ENCODE data around the gene KIF12.

KIF12 gene

DNA sequence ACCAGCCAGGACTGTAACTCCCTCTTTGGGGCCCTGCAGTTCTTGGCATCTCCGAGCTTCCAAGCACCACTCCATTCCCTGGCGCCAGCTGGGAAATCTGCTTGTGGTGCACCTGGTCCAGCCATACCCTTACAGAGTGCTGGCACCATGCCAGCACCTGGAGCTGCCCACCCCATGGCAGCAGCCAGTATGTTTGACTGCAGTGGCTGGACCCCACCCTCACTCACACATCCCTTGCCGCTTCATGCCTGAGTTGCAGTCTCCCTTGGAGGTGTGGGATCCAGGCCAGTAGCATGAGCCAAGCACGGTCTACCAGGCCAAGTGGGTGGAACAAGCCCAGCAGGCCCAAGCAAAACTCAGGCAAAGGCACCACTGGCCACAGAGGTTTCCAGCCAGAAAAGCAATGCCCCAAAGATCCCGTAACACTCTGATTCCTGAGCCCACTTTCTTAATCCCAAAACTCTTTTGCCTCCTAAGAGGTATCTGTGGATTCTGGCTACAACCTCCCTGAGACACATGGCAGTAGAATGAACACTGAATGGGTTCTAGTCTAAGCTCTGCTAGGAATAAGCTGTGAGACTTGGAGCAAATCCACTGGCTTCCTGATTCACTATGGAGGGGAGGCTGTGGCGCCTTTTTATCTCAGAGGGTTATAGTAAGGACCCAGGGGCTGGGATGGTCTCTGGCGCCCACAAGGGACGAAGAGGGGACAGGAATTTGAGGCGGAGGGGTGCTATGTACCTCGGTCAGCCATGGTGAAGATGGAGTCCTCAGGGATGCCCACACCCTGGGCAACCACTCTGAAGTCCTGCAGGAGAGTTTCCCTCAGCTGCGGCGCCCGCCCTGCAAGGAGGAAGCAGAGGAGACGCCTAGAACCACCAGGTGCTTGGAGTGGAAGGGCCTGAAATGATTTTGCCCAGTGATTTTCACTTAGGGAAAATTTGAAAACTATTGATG lies 26.6 kb downstream of the KIF12 start:
- Histone ChIP-seq H3K9me3 (ENCODE audit: low read length) (no peaks in the 10 kb centered on the region), H3K79me2 (ENCODE audit: insufficient read depth, low read length) (no peaks in the 10 kb centered on the region), H3F3A (ENCODE audit: insufficient read depth, low read length) (no peaks in the 10 kb centered on the region), H3K4me1 (ENCODE audit: insufficient read depth, low read length, severe bottlenecking) (no peaks in the 10 kb centered on the region), H2AFZ (ENCODE audit: low read length) (no peak overlapping the region), H3K4me3 (ENCODE audit: low read depth, low read length, poor library complexity, severe bottlenecking) (no peak overlapping the region), H3K27ac (ENCODE audit: low read depth, low read length, poor library complexity, severe bottlenecking) (no peak overlapping the region), H3K9me2 (ENCODE audit: low read depth, low read length) (no peaks in the 10 kb centered on the region), H3K27me3 (ENCODE audit: insufficient read depth, low read length) (no peaks in the 10 kb centered on the region), H4K20me1 (ENCODE audit: insufficient read depth, low read length) (no peaks in the 10 kb centered on the region), H3K4me2 (ENCODE audit: low read length) (no peak overlapping the region), H3K9ac (ENCODE audit: low read length) (no peak overlapping the region), H3K36me3 (ENCODE audit: insufficient read depth, low read length) (no peaks in the 10 kb centered on the region)
- TF ChIP-seq CTCF (IDR thresholded peaks at IDR 0.05; ENCODE audit: low read length) (no peak), EZH2 (IDR thresholded peaks at IDR 0.05; ENCODE audit: borderline replicate concordance, low read length) (no peak)

- Histone ChIP-seq H3K9me2 (ENCODE audit: low read depth, low read length) (no peaks in the 10 kb centered on the region), H3K36me3 (ENCODE audit: insufficient read depth, low read length) (no peaks in the 10 kb centered on the region), H2AFZ (ENCODE audit: low read length) (no peak overlapping the region), H3K9ac (ENCODE audit: low read length) (no peak overlapping the region), H4K20me1 (ENCODE audit: insufficient read depth, low read length) (no peaks in the 10 kb centered on the region), H3K79me2 (ENCODE audit: insufficient read depth, low read length) (no peaks in the 10 kb centered on the region), H3F3A (ENCODE audit: insufficient read depth, low read length) (no peaks in the 10 kb centered on the region), H3K27ac (ENCODE audit: low read depth, low read length, poor library complexity, severe bottlenecking) (no peak overlapping the region), H3K4me1 (ENCODE audit: insufficient read depth, low read length, severe bottlenecking) (no peaks in the 10 kb centered on the region), H3K9me3 (ENCODE audit: low read length) (no peaks in the 10 kb centered on the region), H3K4me3 (ENCODE audit: low read depth, low read length, poor library complexity, severe bottlenecking) (no peak overlapping the region), H3K27me3 (ENCODE audit: insufficient read depth, low read length) (no peaks in the 10 kb centered on the region), H3K4me2 (ENCODE audit: low read length) (no peak overlapping the region)
- TF ChIP-seq EZH2 (IDR thresholded peaks at IDR 0.05; ENCODE audit: borderline replicate concordance, low read length) (no peak), CTCF (IDR thresholded peaks at IDR 0.05; ENCODE audit: low read length) (no peak)
Measured at GRCh38 chr9:114071197-114071795, 27.8 kb downstream of the KIF12 start.

GRCh38 chr9:114070188-114071103 lies 28.6 kb downstream of the KIF12 start:
- Histone ChIP-seq H3K9ac (ENCODE audit: low read length) (no peak overlapping the region), H3K4me1 (ENCODE audit: insufficient read depth, low read length, severe bottlenecking) (no peaks in the 10 kb centered on the region)
- TF ChIP-seq EZH2 (IDR thresholded peaks at IDR 0.05; ENCODE audit: borderline replicate concordance, low read length): no peak
- no peak for TF ChIP-seq CTCF (IDR thresholded peaks at IDR 0.05; ENCODE audit: low read length)

More at GRCh38 chr9:114070188-114071103, 28.6 kb downstream of the KIF12 start:
- H3K36me3 ChIP-seq (ENCODE audit: insufficient read depth, low read length): no peaks in the 10 kb centered on the region
- no peaks in the 10 kb centered on the region for H3F3A ChIP-seq (ENCODE audit: insufficient read depth, low read length)
- no peak overlapping the region for H3K4me3 ChIP-seq (ENCODE audit: low read depth, low read length, poor library complexity, severe bottlenecking)
- no peak overlapping the region for H3K4me2 ChIP-seq (ENCODE audit: low read length)
- no peaks in the 10 kb centered on the region for H3K9me3 ChIP-seq (ENCODE audit: low read length)
- H3K27me3 ChIP-seq (ENCODE audit: insufficient read depth, low read length): no peaks in the 10 kb centered on the region
- H2AFZ ChIP-seq (ENCODE audit: low read length): no peak overlapping the region
- H3K79me2 ChIP-seq (ENCODE audit: insufficient read depth, low read length): no peaks in the 10 kb centered on the region
- no peaks in the 10 kb centered on the region for H4K20me1 ChIP-seq (ENCODE audit: insufficient read depth, low read length)
- no peaks in the 10 kb centered on the region for H3K9me2 ChIP-seq (ENCODE audit: low read depth, low read length)
- no peak overlapping the region for H3K27ac ChIP-seq (ENCODE audit: low read depth, low read length, poor library complexity, severe bottlenecking)
